ENCODE data around the gene GSTT2B.
"Not testable (repeated sequence)": the region's sequence is repeated elsewhere in the genome, so short reads cannot be mapped to it uniquely, and the experiment has no call there.

The GSTT2B gene

DNA sequence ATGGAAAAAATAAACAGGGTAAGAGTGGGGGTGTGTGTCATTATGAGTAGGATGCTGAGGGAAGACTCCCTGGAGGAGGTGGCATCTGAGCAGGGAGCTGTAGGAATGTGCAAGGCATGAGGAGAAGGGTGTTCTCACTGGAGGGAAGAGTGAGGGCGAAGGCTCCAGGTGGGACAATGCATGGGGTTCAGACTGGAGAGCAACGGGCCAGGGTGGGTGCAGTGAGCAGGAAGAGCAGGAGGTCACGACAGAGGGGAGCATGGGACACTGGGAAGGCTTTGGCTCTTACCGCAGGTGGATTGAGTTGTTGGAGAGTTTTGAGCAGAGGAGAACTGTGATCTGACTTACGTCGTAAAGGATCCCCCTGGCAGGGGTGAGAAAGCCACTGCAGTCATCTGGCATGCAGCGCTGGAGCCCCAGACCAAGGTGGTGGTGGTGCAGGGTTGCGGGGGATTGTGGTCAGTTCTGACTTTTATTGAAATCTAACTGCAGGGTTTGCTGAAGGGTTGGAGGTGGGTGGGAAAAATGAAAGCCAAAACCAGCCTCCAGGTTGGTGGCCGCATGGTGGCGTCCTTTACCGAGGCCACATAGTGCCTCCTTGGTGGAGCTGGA lies 8.1 kb downstream of the GSTT2B start:
- intact Hi-C loops (cut with DNase I): not testable (repeated sequence)
- DNase-seq: peak in 1 of 10 donors; percentile 76

DNA sequence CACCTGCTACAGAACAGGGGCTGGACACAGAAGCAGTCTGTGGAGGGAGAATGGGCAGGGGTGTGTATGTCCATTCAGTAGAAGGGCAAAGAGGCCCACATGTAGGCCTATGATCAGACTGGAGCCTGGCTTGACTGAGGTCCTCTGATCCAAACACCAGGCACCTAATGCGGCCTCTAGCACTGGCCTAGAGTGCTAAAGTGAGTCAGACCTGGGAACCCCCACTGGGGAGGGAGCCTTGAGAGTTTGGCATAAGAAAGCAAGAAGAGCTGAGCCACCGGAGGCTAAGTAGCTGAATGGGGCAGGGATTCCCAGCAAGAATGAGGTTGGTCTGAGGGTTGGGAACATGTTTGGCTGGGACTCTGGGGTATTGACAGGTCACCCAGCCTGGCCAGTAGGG lies 9.6 kb downstream of the GSTT2B start:
- intact Hi-C loops (cut with DNase I): not testable (repeated sequence)

DNA sequence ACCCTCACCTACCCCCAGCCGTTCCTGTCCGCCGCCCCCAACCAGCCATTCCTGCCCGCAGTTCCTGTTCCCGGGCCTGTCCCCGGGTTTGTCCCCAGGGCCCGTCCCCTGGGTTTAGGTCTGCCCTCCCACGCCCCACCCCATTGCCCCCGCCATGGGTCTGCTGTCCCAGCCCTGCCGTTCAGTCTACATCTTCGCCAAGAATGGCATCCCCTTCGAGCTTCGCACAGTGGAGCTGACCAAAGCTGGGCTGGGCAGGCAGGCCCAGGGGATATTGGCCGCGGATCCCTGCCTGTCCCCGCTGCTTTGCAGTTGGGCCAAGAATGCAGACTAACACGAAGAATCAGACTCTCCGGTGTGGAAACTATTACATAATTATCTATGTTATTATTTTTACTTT lies 11.2 kb downstream of the GSTT2B start:
- intact Hi-C loops (cut with DNase I); DNase-seq: not testable (repeated sequence)

More for the DNA sequence above, 9.6 kb downstream of the GSTT2B start:
- DNase-seq: not testable (repeated sequence)

DNA sequence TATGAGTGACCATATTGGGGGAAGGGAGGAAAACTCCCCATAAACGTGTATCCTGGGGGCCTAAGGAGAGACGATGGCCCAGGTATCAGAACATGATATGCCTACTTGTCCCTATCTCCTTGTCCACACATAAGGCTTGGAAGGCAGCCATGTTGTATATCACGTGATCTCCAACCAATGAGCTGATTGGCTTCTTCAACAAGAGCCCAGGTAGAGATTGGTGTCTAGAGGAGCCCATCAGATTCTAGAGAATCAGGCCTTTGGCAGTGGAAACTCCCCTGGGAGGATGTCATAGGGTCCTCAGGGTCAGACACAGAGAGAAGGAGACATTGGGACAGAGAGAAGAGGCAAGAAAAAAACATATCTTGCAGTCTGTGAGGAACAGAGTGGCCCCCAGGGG lies 13.6 kb downstream of the GSTT2B start:
- intact Hi-C loops (cut with DNase I); DNase-seq: not testable (repeated sequence)

DNA sequence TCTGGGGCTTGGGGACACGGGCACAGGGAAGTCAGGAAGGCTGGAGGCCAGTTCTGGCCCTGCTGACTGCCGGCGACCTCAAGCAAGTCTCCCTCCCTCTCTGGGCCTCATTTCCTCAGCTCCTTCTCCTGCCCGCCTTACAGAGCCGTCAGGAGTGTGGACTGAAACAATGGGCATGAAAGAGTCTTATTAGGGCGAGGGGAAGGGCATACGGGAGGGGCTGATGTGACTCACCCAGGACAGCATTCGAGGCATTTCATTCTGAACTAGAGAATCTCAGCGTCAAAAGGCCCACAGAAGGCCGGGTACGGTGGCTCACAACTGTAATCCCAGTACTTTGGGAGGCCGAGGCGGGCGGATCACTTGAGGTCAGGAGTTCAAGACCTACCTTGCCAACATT lies 20.8 kb downstream of the GSTT2B start:
- DNase-seq; intact Hi-C loops (cut with DNase I): not testable (repeated sequence)

DNA sequence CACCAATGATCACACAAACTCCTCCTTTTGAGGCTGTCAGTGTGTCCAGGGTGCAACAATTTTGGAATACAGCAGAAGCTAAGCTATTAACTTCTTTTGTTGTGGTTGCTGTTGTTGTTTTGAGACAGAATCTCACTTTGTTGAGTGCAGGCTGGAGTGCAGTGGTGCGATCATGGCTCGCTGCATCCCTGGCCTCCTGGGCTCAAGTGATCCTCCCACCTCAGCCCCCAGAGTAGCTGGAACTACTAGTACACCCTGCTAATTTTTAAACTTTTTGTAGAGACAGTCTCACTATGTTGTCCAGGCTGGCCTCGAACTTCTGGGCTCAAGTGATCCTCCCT lies 22.0 kb downstream of the GSTT2B start:
- intact Hi-C loops (cut with DNase I): no loop called here
- DNase-seq: no peak

DNA sequence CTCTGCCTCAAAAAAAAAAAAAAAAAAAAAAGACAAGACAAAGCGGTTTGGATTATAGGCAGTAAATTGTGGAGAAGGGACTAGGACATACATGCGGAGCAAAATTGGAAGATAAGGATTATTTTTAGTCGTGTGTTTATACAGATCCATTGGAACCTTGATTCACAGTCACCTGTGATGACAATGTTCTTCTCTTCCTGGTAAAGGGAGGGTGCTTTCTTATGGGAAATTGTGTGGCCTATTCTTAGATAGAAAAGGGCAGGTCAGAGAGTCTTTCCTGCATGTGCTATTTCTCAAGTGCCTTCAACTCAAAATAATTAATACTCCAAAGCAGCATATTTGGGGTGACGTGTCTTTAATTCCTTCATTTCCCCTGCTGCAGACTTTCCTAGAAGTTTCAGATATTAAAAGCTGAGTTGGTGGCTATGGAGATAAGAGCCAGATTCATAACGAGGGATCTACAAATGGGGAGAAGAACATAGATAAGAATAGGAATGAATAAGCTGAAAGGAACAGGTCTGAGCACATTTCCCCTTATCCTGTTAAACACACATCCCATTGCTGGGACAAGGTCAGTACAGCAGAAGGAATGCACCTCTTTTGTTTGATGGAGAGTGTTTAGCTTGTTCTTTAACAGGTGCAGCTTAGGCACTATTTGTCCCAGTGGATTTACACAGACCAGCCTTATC lies 22.5 kb downstream of the GSTT2B start:
- intact Hi-C loops (cut with DNase I): no loop called here
- DNase-seq: no peak

DNA sequence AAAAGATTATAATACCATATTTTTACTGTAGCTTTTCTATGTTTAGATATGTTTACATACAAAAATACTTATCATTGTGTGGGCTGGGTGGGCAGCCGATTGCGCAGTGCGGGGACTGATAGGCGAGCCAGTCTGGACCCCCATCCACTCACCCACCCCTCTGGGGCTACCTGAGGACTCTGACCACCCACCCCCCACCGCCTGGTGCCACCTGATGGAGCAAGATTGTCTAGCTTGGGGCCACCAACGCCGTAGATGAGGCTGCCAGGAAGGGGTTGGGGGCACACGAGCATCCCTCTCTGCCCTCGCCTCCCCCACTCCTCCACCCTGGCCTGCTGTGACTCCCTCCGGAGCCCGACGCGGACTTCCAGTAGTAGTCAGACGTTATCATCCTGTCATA lies 34.4 kb downstream of the GSTT2B start:
- DNase-seq: no peak
- intact Hi-C loops (cut with DNase I): no loop called here

DNA sequence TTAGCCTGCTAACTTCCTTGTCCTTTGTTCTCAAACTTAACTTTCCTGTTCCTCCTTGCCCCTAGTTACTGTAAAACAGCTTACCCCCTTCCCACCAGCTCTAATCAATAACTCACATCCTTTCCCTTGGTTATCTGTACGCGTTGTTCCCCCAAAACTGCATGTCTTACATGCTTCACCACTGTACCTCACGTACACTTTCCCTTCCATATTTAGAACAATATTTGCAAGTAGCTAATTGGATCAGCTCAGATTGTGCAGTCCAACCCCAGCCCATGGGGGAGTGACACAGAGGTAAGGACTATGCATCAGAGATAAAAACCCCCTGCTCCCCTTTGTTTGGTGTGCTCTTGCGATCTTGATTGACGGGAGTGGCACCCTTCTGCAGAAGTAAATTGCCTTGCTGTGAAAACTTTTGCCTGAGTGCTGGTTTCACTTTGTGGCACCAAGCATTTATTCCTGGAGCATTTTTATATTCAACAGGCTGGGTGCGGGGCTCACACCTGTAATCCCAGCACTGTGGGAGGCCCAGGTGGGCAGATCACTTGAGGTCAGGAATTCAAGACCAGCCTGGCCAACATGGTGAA lies 35.9 kb downstream of the GSTT2B start:
- DNase-seq: no peak
- intact Hi-C loops (cut with DNase I): no loop called here

DNA sequence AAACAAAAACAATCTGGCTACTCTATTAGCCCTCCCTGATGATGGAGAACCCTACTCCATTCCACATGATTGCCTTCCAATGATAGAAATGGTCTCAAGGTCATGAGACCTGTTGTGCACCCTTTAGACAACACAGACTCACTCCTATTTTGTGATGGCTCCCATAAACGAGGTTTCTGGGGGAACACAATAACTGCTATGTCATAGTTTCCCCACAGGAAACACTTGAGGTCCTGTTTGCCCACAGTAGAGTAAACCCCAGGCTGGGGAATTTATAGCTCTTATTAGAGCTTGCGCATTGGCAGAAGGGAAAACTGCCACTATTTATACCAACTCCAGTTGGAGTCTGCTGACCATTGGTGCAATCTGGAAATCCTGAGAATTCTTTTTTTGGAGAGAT lies 38.1 kb downstream of the GSTT2B start:
- intact Hi-C loops (cut with DNase I): no loop called here
- no peak for DNase-seq

DNA sequence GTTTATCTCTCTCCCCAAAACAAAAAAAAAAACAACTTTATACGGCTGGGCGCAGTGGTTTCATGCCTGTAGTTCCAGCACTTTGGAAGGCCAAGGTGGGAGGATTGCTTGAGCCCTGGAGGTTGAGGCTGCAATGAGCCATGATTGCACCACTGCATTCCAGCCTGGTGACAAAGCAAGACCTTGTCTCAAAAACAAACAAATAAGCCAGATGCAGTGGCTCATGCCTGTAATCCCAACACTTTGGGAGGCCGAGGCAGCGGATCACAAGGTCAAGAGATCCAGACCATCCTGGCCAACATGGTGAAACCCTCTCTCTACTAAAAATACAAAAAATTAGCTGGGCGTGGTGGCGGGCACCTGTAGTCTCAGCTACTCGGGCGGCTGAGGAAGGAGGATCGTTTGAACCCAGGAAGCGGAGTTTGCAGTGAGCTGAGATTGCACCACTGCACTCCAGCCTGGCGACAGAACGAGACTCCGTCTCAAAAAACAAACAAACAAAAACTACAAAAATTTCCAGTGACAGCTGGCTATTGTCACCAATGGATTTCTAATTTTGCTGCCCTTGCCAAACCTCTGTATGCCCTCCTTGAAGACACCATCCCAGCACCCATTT lies 39.3 kb downstream of the GSTT2B start:
- DNase-seq; intact Hi-C loops (cut with DNase I): not testable (repeated sequence)

DNA sequence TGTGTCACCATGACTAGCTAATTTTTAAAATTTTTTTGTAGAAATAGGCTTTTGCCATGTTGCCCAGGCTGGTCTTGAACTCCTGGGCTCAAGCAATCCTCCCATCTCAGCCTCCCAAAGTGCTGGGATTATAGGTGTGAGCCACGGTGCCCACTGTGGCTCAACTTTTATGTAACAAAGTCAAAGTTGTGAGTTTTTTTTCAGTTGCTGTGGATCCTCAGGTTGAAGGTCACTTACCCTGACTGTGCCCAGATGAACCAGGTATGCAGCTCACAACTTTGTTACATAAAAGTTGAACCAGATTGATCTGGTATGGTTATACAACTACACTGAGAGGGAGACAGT lies 40.8 kb downstream of the GSTT2B start:
- DNase-seq; intact Hi-C loops (cut with DNase I): not testable (repeated sequence)

DNA sequence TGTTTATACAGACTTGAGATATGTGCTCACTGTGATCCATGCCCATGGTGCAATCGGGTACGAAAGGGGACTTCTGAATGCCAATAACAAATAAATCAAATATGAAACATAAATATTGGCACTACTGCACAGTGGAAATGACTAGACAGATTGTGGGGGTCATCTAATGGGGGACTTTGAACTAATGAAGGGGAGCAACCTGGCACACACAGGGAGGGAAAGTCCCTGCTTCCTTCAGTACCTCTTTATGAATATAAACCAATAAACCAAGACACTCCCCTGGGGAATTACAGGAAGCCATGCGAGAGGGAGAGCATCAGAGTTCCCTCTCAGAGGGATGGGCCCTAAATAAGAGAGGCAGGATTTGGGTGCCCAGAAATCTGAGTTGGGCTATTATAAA lies 45.7 kb downstream of the GSTT2B start:
- DNase-seq: no peak
- intact Hi-C loops (cut with DNase I): loop anchor here (10.0 kb wide), 1 partner anchor 60 kb away; the partner anchor contains the start of gene DDT

DNA sequence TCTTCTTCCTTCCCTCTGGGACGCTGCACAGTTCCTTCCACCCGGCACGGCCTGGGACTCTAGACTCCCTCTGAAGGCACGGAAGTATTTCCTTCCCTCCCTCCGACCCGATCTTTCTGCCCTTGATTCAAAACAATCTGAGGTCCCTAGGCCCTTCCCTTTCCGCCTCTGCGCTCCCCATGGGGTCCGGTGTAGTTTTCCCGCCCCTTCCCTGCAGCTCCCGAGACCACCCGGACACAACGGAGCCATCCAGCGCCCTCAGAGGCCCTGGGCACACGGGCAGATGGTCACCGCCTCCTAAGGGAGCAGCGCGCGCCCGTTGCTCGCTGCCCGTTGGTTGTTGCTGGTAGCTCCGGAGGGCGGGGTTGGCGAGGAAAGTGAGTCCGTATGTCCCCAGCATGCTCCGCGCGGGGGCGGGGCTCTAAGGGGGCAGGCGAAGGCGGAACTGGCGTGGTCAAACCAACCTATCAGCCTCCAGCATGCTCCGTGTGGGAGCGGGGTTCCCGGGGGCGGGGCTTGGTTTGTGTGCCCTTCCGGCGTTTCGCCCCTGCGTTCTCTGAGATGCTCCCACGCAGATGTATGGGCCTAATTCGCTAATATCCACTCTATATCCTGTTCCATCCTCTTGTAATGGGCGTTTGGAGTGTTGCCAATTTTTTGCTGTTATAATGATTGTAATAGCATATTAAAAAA lies 47.2 kb downstream of the GSTT2B start:
- intact Hi-C loops (cut with DNase I): loop anchor here (10.0 kb wide), 1 partner anchor 61 kb away; the partner anchor contains the start of gene DDT
- peak; percentile 99 to 100 (median 100) for DNase-seq

DNA sequence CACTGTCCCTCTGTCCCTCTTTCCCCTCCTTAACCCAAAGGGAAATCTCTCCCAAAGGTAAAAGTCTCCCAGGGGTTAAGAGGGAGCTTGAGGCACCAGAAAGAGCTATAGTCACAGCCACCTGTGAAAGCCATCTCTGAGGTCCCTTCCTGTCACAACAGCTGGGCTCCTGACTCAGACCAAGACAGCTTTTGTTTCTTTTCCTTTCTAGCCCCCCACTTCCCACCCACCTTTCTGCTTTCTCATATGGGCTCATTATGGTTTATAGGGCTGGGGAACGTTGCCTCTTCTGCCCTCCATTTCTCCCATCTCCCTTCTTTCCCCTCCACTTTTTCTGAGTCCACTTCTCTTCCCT lies 47.7 kb downstream of the GSTT2B start:
- intact Hi-C loops (cut with DNase I): loop anchor here (10.0 kb wide), 1 partner anchor 62 kb away; the partner anchor contains the start of gene DDT
- no peak for DNase-seq

DNA sequence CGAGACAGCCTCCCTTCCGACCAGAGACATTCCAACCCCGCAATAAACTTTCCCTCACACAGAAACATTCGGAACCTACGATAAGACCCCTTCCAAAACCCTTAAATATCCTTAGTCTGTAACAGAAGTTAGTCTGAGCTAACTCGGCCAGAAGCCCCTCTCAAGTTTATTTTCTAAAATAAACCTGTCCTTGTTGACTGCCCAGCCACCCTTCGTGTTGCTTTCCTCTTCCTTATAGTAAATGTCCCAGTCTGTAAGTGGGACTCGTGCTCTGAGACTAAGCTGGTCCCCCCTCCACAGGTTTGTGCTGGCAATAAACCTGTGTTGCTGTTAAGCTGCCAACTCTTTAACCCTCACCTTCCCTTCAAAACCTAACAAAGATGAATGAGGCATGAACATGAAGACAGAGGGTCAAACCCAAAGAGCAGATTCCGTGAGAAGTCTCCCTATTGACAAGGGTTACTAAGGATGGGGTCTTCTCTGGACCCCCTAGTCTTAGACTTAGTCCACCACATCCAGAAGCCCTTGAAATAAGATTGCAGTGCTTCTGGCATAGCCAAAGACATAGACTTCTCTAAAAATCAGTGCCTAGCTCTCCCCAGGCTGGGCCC lies 48.6 kb downstream of the GSTT2B start:
- intact Hi-C loops (cut with DNase I): loop anchor here (10.0 kb wide), 1 partner anchor 62 kb away; the partner anchor contains the start of gene DDT
- DNase-seq: no peak

DNA sequence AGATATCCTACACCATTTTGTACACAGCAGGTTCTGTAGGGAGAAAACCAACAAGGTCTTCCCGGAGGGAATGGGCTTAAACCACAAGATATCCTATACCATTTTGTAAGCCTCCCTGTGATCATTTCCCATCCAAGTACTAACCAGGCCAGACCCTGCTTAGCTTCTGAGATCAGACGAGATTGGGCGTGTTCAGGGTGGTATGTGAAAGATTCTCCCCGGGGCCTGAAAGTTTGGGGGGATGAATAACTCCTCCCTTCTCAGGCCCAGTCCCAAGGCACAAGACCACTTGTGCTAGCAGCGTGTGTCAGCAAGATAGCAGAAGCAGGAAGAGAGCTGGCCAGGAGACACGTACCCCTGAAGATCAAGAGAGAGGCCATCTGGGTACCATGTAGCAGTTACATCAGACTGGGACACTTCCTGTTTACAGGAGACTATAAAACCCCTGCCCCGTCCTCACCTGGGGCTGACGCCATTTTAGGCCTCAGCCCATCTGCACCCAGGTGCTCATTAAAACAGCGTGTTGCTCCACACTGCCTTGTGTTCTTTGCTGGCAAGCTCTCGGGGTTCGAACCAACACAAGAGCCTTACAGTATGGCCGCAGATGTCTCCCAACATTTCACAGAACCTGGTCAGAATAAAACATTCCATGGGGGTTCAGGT lies 49.5 kb downstream of the GSTT2B start:
- no peak for DNase-seq
- intact Hi-C loops (cut with DNase I): loop anchor here (10.0 kb wide), 1 partner anchor 63 kb away; the partner anchor contains the start of gene DDT

DNA sequence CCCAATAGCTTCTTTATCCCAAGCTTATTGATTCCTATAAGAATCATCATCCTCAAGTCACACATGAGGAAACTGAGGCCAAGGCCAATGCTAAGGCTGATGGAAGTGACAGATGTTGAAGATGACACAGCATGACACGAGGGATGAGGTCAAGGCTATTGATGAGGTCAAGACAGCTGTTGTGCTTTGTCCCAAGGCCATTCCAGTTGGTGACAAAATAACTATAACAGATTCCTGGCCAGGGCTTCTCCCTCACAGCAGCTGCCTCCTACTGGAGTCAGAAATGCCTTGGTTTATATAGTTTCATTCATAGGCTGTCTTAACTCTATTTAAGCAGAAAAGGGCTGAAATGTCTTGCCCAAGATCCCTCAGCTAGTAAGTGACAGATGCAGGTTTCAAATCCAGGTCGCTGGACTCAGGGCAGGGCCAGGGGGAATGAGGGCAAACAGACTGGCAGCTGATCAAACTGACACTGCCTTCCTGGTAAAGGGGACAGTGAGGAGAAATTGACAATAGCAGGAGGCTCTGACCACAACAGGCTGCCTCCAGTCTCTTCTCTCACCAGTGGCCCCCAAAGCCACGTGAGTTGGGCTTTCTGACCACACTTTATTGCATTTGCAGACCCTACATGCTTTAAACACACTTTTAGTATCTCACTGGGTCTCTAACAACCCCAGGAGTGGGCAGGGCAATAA lies 50.4 kb downstream of the GSTT2B start:
- intact Hi-C loops (cut with DNase I): loop anchor here (10.0 kb wide), 1 partner anchor 64 kb away; the partner anchor contains the start of gene DDT
- DNase-seq: no peak

DNA sequence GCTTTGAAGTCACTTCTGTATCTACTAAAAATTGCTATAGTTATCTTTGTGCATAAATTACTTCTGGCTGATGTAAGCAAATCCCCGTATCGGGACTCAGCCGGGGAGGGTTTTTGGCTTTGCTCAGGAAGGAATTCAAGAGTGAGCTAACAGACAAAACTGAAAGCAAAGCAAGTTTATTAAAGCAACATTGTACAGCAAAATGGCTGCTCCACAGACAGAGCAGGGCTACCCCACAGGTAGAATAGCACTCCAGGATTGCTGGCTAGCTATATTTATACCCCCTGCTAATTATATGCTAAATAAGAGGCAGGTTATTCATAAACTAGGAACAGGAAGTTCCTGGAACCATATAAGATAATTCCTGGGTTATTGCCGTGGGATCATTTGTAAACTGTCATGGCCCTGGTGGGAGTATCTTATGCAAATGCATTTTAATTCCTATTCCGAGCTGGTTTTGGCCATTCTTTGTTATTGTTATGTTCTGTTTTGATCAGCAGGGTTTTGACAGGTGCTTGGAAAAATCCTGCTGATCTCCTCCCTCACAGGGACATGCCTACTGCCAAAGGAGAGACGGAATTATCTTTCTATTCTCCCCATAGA lies 51.6 kb downstream of the GSTT2B start:
- no peak for DNase-seq
- intact Hi-C loops (cut with DNase I): no loop called here

All from posterior cingulate gyrus (tissue), 11 donors.